HG02981 (cell line): Measurements from ENCODE around the gene KAZN.

Experiments used
- ATAC-seq: cut with Tn5 transposase; IDR thresholded peaks from one replicate; pipeline ENCODE4 v1.9.1; 2021; ENCODE audit warnings: mild to moderate bottlenecking, moderate library complexity; ENCODE audit not compliant: unreplicated experiment

The KAZN gene

DNA sequence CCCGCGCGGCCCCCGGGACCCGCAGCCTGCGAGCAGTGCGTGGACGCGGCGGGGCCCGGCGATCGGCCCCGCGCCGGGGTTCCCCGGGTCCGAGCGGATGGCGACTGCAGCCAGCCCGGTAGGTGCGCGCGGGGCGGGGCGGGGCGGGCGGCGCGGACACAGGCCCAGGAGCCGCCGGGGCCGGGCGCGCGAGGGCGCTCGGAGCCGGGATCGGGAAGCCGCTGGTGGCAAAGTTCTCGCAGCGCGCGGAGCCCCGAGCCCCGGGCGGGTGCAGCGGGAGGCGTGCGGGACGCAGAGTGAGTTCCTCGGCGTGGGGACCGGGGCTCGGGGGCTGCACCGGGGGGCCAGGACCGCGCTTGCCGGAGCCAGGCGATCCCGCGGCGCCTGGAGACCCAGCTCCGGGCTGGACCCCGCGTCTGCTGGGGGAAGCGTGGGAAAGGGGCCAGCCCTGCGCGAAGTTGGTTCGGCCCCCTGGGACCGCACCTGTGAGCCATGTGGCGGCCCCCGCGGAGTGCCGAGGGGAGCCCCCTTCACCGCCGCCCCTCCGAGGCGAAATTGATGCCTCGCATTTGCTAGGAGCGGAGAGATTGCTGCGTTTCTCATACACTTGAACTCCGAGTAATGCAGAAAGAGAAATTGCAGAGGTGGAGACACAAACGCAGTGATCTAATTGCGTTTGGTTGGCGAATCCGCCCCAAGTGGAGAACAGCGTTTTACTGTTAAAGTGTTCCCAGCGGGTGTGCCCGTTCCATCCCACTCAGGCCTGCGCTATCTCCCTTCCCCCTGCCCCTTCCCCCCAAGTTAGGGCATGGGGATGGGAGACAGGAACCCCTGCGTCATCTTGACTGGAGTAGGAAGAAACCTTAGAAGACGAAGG is 326.2 kb downstream of the KAZN start:
- no peak for ATAC-seq

DNA sequence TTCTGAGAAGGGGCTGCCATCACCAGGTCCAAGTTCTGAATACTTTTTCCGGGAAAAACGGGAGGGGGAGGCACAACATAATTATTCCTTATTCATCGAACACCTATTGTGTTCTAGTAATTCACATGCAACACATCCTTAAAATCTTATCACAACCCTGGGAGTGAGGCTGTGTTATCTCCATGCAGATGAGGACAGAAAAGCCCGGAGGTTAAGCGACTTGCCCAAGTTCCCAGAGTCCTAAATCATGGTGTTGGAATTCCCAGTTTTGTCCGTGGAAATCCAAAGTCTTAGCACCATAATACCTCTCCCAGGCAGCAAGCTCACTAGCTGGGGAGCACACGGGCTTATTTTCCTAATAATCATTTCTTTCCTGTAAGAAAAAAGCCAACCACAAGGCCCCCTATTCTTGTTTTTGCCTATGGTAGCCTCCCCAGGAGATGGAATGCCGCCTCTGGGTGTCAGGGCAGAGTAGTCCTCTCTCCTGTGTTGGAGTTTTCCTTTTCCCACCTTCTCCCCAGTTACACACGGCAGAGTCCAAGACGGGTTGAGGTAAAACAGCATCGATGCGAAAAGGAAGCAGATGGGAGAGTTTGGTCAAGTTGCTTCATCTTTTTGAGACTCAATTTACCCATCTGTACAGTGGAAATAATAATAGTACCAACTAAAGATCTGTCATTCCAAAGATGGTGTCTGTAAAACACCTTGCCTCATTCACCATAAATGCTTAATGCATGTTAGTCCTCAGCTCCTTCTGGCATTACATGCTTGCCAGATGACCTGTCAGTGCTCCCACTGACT is 327.1 kb downstream of the KAZN start:
- no peak for ATAC-seq

DNA sequence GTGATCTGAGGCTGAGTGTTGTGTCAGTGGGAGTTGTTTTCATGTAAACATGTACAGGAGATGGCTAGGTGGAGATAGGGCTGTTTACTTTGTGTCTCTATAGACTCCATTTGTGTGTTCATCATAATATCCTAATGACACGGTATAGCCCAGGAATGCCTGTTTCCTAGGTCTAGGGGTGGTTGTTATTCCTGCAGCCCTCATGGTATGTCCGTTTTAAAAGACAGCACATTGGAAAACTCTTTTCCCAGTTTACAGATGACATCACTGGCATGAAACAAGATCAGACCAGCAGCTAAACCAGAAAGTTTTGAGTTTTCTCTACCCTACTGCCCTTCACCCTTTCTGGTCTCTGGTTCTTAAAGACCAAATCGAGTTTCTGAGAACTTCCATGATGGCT is 327.7 kb downstream of the KAZN start:
- ATAC-seq, result no peak

DNA sequence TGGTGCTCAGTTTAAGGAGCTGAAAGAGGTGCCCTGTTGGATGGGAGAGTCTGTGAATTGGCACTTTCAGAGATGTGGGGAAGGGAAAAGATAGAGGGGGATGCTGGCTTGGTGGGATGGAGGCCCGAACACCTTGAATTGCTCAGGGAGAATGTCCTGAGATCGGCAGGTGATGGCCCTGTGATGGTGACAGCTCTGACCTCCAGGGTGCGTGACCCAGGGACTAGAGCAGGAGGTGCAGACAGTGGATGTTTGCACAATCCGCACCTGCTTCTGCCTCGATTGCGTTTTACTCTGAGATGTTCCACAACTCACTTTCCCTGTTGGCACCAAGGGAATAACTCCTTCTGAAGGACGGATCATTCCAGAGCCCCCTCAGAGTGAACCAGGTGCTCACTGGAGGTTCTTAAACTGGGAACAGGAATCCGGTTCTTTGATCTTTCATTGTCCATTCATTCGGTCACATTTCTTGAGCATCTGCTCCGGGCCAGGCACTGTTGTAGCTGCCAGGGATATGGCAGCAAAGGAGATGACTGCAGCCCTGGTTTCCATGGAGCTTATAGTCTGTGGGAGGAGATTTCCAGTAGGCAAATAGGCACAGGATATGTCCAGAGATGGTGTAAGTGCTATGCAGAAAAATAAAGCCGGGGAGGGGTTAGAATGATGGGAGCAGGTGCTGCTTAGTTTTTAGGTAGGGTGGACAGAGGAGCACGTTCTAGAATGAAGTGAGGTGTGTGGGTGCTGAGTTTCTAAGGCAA is 328.5 kb downstream of the KAZN start:
- ATAC-seq, result no peak

DNA sequence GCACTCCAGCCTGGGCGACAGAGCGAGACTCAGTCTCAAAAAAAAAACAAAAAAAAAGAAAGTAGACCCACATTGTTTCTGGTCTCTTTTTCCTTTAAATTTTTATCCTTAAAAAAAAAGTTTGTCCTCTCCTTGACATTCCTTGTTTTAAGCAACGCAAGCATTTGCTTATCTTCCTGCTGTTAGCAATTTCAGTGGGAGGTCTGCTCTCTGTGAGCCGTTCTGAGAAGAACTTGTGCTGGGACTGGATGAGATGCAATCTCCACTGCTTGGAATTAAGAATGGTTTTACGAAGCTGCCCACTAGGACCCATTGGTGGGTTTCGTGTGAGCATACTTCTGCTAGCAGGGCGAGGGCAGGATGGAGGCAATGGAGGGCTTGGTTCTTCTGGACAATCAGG is 329.9 kb downstream of the KAZN start:
- ATAC-seq, result no peak

DNA sequence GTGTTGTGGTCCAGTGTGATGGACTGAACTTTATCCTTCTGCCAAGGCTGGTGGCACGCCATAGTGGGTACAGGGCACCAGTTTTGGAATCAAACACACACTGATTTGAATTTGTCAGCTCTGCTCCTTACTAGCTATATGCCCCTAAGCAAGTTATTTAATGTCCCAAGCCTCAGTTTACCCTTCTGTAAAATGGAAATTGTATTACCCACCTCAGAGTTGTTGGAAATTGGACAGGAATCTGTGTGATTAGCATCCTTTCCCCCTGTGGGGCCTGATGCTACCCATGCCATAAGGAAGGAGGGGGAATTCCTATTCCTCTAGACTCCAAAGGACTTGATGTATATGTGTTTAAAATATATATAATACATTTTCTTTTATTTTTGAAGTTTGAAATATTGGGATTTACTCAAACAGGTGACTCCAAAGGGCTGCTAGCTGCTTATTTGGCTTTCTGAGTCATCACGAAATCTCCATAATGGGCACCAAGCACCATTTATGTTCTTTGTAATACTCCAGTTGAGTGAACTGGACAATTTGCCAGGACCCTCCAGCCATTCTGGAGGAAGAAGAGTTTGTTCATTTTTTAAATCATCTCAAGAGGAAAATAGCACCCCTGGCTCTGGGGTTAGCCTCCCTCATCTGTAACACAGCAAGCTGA is 330.5 kb downstream of the KAZN start:
- no peak for ATAC-seq

DNA sequence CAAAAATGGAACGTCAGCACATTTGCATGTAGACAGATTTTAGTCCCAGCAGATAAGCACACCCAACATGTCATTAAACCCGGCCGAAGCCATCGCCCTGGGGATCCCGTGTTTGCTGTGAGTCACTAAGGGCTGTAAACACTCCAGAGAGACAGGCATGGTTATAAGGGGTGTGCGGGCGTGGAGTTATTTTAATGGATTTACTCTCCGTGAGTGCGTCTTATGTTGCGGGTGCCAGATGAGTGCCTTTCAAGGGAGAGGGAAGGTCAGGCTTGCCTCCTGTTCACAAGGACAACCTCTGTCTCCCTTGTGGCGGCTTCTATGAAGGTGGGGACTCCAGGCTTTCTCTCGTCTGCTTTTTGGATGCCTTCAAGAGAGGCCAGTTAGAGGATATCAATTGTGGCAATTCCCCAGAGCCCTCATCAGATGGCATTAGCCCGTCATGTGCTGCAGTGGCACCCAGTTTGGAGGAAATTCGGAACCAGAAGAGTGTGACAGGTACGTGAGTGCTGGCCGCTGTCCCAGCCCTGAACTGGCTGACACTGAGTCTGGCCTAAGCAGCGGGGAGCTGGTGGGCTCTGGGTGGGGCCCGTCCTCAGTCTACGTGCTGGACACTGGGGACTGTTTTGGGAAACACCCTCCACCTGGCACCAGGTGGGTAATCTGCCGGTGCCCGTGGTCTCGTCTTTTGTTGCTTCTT is 331.2 kb downstream of the KAZN start:
- no peak for ATAC-seq

DNA sequence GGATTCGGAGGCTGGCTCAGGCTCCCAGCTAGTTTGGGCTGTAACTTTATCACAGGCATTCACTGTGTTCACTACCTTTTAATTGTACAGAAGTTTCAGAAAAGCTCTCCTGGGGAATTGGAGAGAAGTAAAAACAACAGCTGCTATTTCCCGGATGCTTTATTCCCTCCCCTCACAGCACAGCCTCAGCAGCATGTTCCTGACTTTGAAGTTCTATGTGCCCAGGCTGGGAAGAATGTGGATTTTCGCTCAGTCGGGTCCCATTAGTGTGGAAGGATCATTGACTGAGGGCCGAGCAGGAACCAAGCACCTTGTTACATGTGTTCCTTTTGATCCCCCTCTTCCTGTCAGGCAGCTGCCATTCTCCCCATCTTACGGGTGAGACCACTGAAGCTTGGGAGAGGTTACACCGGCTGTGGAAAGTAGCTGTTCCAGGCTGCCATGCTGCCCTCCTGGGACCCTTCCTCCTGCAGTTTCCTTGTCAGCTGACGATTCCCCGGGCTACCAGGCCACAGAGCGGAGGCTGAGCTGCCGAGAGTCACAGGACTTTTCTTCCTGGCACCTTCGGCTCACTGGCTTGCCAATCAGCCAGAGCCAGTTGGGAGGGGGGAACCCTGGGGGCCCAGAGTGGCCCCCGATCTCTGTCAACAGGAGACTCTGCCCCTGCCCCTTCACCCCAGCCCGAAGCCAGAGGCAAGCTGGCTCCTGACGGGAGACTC is 331.9 kb downstream of the KAZN start:
- ATAC-seq, result no peak

DNA sequence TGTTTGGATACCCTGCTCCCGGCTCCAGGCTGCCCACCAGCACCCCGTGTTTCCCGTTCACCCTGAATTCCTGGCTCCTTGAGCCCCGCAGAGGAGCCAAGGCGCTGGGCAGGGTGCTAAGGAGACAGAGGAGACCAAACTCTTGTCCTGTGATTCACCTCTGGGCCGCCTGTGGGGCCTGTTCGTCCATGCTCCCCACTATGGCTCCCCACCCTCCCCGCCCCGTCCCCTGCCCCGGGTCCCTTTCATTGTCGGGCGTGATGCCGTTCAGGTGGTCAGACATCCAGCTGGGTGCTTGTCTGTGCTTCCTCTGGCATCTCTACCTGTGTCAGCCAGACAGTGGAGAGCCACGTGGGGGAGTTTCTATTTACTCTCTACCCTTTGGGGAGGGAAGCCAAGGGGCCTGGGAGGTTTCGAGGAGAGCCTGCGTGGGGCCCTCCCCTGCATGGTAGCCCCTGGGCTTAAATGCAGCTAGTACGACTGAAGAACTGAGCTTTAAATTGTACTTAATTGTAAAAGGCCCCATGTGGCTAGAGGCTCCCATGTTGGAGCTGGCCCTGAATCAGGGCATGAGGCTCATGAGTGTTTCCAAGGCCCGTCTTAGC is 333.7 kb downstream of the KAZN start:
- ATAC-seq, result no peak

DNA sequence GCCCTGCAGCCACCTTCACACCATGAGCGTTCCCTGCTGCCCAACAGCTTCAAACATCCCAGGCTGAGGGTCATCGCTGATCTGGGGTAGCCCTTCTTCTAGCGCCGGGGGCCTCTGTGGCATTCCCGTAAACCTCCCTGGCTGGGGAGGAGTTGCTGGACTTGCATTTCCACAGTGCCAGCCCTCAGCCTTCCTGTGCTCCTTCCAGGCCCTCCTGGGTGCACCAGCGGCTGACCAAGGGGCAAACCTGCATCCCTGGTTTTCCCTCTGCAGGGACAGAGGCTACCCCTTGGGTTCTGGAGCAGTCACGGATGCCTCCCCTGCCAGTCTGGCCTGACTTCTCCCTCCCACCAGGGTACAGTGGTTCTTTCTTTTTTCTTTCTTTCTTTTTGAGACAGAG is 336.4 kb downstream of the KAZN start:
- ATAC-seq, result no peak

DNA sequence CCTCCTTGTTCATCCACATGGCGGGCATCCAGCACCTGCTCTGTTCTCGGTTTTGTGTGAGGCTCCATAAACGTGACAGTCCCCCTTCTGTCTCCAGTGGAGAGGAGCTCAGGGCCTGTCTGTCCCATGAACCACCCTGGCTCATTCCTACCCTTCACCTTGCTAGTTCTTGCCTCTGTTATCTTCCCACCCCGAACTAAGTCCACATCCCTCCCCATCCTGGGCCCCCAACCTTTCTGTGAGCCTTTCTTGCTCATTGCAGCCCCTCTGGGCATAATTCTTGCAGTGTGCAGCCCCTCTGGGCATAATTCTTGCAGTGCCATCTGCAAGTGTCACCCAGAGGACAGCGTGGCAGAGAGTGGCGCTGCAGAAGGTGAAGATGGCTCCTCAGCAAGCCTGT is 338.3 kb downstream of the KAZN start:
- no peak for ATAC-seq

DNA sequence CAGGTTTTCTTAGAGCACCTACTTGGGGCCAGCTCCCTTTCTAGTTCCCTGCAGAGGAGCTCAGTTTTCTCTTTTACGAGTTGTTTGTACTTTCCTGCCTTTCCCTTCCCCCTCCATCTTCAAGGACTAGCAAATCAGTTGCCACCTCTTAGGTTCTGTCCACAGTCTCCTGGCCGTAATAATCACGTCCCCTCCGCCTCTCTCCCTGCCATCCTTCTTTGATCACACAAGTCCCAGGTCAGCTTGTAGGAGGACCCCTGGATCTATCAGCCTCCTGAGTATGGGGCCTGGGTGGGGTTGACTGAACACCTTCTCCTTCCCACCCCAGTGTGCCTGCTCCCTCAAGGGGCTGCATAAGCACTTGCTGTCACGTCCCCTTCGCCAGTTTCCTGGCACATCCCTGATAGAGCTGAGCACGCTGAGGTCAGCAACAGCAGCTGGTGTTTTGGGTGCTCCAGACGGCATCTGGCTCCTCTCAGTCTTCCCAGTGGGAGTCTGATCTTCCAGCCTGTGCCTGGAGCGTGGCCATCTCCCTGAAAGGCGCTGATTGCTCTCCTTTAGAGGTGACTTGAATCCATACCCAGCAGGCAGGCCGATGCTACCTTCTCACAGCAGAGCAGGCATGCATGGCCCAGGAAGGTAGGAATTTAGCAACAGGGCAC is 338.9 kb downstream of the KAZN start:
- ATAC-seq, result no peak

DNA sequence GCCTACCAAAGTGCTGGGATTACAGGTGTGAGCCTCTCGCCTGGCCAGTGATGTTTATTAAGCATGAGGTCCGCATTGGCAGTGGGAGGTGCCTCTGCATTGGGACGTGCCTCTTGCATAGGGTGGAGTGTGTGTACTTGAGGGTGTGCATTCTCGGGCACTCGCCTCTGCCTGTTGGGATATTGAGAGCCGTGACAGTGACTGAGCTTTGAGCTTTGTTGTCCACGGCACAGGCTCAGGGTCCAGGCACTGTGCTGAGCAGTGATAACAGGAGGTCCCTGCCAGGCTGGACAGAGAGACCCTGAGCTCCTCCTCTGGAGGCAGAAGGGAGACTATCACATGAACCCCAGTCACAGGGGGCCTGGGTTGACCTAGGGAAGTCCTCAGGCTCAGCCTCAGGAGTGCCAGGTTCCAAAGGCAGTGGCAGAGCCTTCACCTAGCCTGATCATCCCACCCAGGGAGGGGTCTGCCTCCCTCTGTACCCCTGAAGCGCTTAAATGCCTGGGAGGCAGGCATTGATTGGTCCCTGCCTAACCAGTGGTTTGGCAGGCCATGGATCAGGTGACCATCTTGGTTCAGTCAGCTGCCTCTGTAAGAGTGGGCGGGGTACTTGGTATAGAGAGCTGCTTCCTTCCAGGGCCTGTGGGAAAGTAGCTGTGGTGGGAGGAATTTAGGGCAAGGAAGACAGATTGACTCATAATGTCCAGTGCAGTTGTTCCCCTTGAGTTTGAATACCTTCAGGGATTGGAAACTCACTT is 341.2 kb downstream of the KAZN start:
- no peak for ATAC-seq

DNA sequence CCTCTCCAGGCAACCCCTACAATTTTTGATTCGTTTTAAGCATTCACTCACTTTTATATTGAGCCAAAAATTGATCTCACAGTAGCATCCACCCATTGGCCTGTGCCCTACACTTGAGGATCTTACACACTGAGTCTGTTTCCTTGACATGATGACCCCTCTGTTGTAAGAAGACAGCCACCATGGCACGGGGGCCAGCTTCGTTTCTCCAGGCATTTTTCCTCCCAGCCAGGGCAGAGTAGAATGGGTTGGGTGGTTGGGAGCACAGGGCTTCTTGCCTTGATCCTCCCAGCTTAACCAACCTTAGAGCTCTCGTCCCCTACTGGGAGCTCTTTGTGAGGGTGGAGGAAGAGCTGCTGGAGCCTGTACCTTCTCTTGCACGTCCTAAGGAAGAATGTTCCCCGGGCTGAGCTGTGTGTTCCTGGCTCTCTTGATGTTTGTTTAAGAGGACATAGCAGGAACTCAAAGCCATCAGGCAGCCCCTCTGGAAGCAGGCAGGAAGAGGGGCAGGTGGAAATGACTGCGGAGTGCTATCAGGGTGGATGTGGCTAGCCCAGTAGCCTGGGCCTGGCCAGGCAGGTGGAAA is 341.9 kb downstream of the KAZN start:
- ATAC-seq, result no peak

DNA sequence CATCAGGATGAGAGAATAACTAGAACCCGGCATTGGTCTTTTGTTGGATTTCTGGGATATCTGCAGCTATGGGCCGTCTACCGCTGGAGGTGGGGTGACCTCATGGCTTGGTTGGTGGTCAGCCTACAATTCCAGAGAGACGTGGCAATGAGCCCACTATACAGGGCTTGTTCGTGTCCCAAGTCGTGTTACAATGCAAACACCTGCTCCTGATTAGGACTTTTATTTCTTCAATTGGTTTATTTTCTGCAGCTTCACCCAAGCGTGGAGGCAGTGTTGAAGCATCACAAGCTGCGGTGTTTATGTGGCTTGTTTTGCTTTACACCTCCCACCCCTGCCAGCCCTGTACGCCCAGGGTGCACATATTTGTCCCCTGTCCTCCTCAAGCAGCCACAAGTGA is 343.4 kb downstream of the KAZN start:
- no peak for ATAC-seq

DNA sequence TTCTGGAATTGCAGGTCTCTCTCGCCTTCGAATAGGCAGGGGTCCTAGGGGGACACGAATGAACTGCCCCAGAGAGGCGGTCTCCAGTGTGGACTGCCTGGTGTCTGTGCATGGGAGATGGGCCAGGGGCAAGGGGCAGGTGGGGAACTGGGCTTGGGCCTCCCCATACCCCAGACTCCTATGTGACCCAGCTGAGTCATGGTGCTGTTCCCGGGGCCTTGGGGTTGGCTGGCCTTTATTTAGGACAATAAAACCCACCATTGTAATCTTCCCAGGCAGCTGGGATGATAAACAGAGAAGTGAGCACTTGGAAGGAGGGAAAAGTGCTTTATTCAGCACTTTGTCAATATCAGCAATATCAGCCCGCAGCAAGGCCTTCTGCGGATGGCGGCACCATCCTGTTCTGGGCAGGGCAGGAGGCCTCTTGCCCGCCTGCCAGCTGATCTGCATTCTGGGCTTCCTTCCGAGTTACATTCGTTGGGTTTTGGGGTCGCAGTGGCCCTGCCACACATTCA is 346.0 kb downstream of the KAZN start:
- no peak for ATAC-seq
